H1 (cell line): ENCODE data around the gene CDH10. TPM values are rescaled to one million over a fixed set of nuclear protein-coding genes. Genes with fewer than 3 reads are reported as not detected.

ENCODE experiments used
- CTCF ChIA-PET: fragments of 300-600 bp; sonication (Branson Sonifier 250); formaldehyde crosslinking; loops from one replicate; lab custom pipeline; 2021; ENCODE audit not compliant: partially characterized antibody; lab: Charles Lee
- POLR2A ChIA-PET: fragments of 300-600 bp; sonication (Branson Sonifier 250); formaldehyde crosslinking; loops from one replicate; lab custom pipeline; 2021; ENCODE audit warnings: inconsistent platforms; ENCODE audit not compliant: partially characterized antibody; lab: Charles Lee
- DNase-seq, 2 experiments: peaks; one replicate each; pipeline versions ENCODE4 v3.0.0 to v3.0.0-alpha.2; 2010 to 2022; ENCODE audit warnings: low spot score in 2 of 2, low read depth in 1 of 2, mixed read lengths in 1 of 2
- FAIRE-seq: peaks from 2 replicates; lab custom pipeline; 2011; peaks lifted over from hg19 to GRCh38; lab: Jason Lieb, UNC
- H2AFZ ChIP-seq: 2 replicates; pipeline ENCODE4 v1.8.1; 2012; ENCODE audit warnings: low read length, inconsistent platforms
- H2AK5ac ChIP-seq: 2 replicates; pipeline ENCODE4 v1.6.1; 2013; ENCODE audit warnings: low read depth, low read length
- H2BK120ac ChIP-seq: replicated peaks from 2 replicates; pipeline ENCODE3; 2013; ENCODE audit warnings: low read depth, low read length, inconsistent platforms
- H2BK12ac ChIP-seq: 2 replicates; pipeline ENCODE4 v1.6.1; 2013; ENCODE audit warnings: low read depth, low read length
- H2BK15ac ChIP-seq: 2 replicates; pipeline ENCODE4 v1.6.1; 2013; ENCODE audit warnings: low read length
- H2BK20ac ChIP-seq: 2 replicates; pipeline ENCODE4 v1.6.1; 2013; ENCODE audit warnings: low read length
- H2BK5ac ChIP-seq: 2 replicates; pipeline ENCODE4 v1.6.1; 2013; ENCODE audit warnings: low read depth, low read length
- H3K14ac ChIP-seq: 2 replicates; pipeline ENCODE4 v1.6.1; 2013; ENCODE audit warnings: inconsistent platforms; ENCODE audit not compliant: insufficient read length
- H3K18ac ChIP-seq: 2 replicates; pipeline ENCODE4 v1.6.1; 2013; ENCODE audit warnings: low read length; ENCODE audit errors: extremely low read depth
- H3K23ac ChIP-seq: 2 replicates; pipeline ENCODE4 v1.6.1; 2013; ENCODE audit warnings: inconsistent platforms; ENCODE audit not compliant: insufficient read length
- H3K23me2 ChIP-seq: 2 replicates; pipeline ENCODE4 v1.6.1; 2013; ENCODE audit warnings: low read depth, low read length
- H3K27ac ChIP-seq: 2 replicates; pipeline ENCODE4 v1.6.1; 2011; ENCODE audit warnings: low read depth, low read length, inconsistent platforms
- H3K27me3 ChIP-seq, 4 experiments: replicated peaks in 1 of 4; 1 replicate in 1 of 4; 2 replicates in 3 of 4; pipeline versions ENCODE4 v1.6.1 to v1.8.1; 2011 to 2013; ENCODE audit warnings: low read length in 3 of 4, mild to moderate bottlenecking in 3 of 4, inconsistent platforms in 2 of 4, mixed read lengths in 2 of 4, moderate library complexity in 1 of 4; ENCODE audit not compliant: control insufficient read depth in 3 of 4, insufficient read depth in 3 of 4; ENCODE audit errors: extremely low read depth in 1 of 4
- H3K36me3 ChIP-seq, 4 experiments: 2 replicates each; pipeline versions ENCODE4 v1.6.1 to v1.8.1; 2011 to 2013; ENCODE audit warnings: mild to moderate bottlenecking in 4 of 4, low read length in 3 of 4, moderate library complexity in 2 of 4, control low read depth in 1 of 4, inconsistent platforms in 1 of 4; ENCODE audit not compliant: insufficient read depth in 4 of 4, control insufficient read depth in 2 of 4
- H3K4ac ChIP-seq: replicated peaks from 2 replicates; pipeline ENCODE3; 2013; ENCODE audit warnings: low read length, low read depth, mixed read lengths, inconsistent platforms; ENCODE audit not compliant: insufficient read length
- H3K4me1 ChIP-seq, 4 experiments: replicated peaks in 1 of 4; 1 replicate in 1 of 4; 2 replicates in 3 of 4; pipeline versions ENCODE4 v1.6.1 to v1.8.1; 2011 to 2013; ENCODE audit warnings: low read length in 3 of 4, inconsistent platforms in 2 of 4, mixed read lengths in 1 of 4; ENCODE audit not compliant: insufficient read depth in 4 of 4, control insufficient read depth in 3 of 4
- H3K4me2 ChIP-seq, 2 experiments: 2 replicates each; pipeline versions ENCODE4 v1.6.1 to v1.8.1; 2011 to 2013; ENCODE audit warnings: low read depth in 2 of 2, low read length in 2 of 2, control low read depth in 1 of 2, inconsistent platforms in 1 of 2, mild to moderate bottlenecking in 1 of 2; ENCODE audit not compliant: insufficient read depth in 1 of 2
- H3K4me3 ChIP-seq, 4 experiments: fragments of 200-600, 300-600 bp in 1 of 4; sonication (generic), shearing (Covaris generic), sonication (Bioruptor Twin) in 1 of 4; 2 replicates each; pipeline versions ENCODE4 v1.5.1 to v1.8.1; 2011 to 2016; ENCODE audit warnings: low read length in 4 of 4, low read depth in 3 of 4, control low read depth in 2 of 4, inconsistent platforms in 2 of 4, mild to moderate bottlenecking in 2 of 4, mixed read lengths in 1 of 4, moderate library complexity in 1 of 4; ENCODE audit not compliant: insufficient read depth in 2 of 4; ENCODE audit errors: extremely low read depth in 1 of 4
- H3K56ac ChIP-seq: replicated peaks from 2 replicates; pipeline ENCODE3; 2013; ENCODE audit warnings: low read depth, mild to moderate bottlenecking, mixed read lengths, low read length, inconsistent platforms; ENCODE audit not compliant: insufficient read length
- H3K79me1 ChIP-seq: 2 replicates; pipeline ENCODE4 v1.6.1; 2013; ENCODE audit warnings: low read depth, low read length, control low read depth
- H3K79me2 ChIP-seq, 2 experiments: 2 replicates each; pipeline versions ENCODE4 v1.6.1 to v1.8.1; 2012 to 2013; ENCODE audit warnings: low read length in 2 of 2, mild to moderate bottlenecking in 2 of 2, inconsistent platforms in 1 of 2; ENCODE audit not compliant: insufficient read depth in 2 of 2, control insufficient read depth in 1 of 2
- H3K9ac ChIP-seq, 4 experiments: replicated peaks in 1 of 4; 1 replicate in 1 of 4; 2 replicates in 3 of 4; pipeline versions ENCODE4 v1.6.1 to v1.8.1; 2011 to 2013; ENCODE audit warnings: low read depth in 3 of 4, low read length in 3 of 4, control low read depth in 2 of 4, mild to moderate bottlenecking in 2 of 4, moderate library complexity in 2 of 4, inconsistent platforms in 1 of 4; ENCODE audit errors: extremely low read depth in 1 of 4
- H3K9me3 ChIP-seq, 2 experiments: 2 replicates each; pipeline versions ENCODE4 v1.6.1 to v1.8.1; 2012 to 2013; ENCODE audit warnings: mild to moderate bottlenecking in 2 of 2, moderate library complexity in 2 of 2, control low read depth in 1 of 2, inconsistent platforms in 1 of 2, low read depth in 1 of 2, low read length in 1 of 2, mixed read lengths in 1 of 2; ENCODE audit not compliant: insufficient read depth in 2 of 2
- H4K20me1 ChIP-seq, 2 experiments: replicated peaks in 1 of 2; 2 replicates each; pipeline versions ENCODE3 to v1.8.1; 2011 to 2013; ENCODE audit warnings: inconsistent platforms in 2 of 2, low read length in 2 of 2, mild to moderate bottlenecking in 1 of 2; ENCODE audit not compliant: insufficient read depth in 2 of 2, control insufficient read depth in 1 of 2
- H4K5ac ChIP-seq: 2 replicates; pipeline ENCODE4 v1.6.1; 2013; ENCODE audit warnings: low read length, low read depth, mixed read lengths, inconsistent platforms; ENCODE audit not compliant: insufficient read length
- H4K8ac ChIP-seq: 2 replicates; pipeline ENCODE4 v1.8.0; 2013; ENCODE audit warnings: mild to moderate bottlenecking, moderate library complexity, low read length, inconsistent platforms; ENCODE audit not compliant: insufficient read depth; ENCODE audit errors: extremely low read depth
- H4K91ac ChIP-seq: replicated peaks from 2 replicates; pipeline ENCODE3; 2013; ENCODE audit warnings: low read length, mixed read lengths, inconsistent platforms; ENCODE audit not compliant: insufficient read length
- ASH2L ChIP-seq: fragments of 200-600, 300-600 bp; sonication (generic); IDR thresholded peaks from one replicate; pipeline ENCODE4 v1.7.1; 2017; ENCODE audit warnings: low read length
- BCL11A ChIP-seq, 2 experiments: IDR thresholded peaks; one replicate each; pipeline ENCODE4 v1.6.1; 2011; ENCODE audit warnings: low read depth in 2 of 2, low read length in 2 of 2, mild to moderate bottlenecking in 2 of 2
- BRCA1 ChIP-seq: IDR thresholded peaks from 2 replicates; pipeline ENCODE4 v1.6.1; 2012; ENCODE audit warnings: low read depth, low read length, improper control_type of control experiment
- CTBP2 ChIP-seq: IDR thresholded peaks from 2 replicates; pipeline ENCODE4 v1.7.0; 2011; ENCODE audit warnings: borderline replicate concordance, mild to moderate bottlenecking, moderate library complexity, mixed read lengths, low read length; ENCODE audit not compliant: insufficient read depth, insufficient read length
- JUN ChIP-seq: IDR thresholded peaks from 2 replicates; pipeline ENCODE4 v1.6.1; 2011; ENCODE audit warnings: low read depth, mild to moderate bottlenecking, improper control_type of control experiment, low read length
- KDM4A ChIP-seq: IDR thresholded peaks from one replicate; pipeline ENCODE4 v1.7.1; 2012; ENCODE audit warnings: low read depth, mild to moderate bottlenecking, moderate library complexity, low read length, inconsistent platforms; ENCODE audit not compliant: severe bottlenecking
- KDM5A ChIP-seq: fragments of 200-600 bp; IDR thresholded peaks from 2 replicates; pipeline ENCODE4 v1.7.1; 2012; ENCODE audit warnings: mild to moderate bottlenecking, low read length, inconsistent platforms, mixed read lengths
- NRF1 ChIP-seq: IDR thresholded peaks from 2 replicates; pipeline ENCODE4 v1.6.1; 2011; ENCODE audit warnings: mild to moderate bottlenecking, low read depth, low read length, improper control_type of control experiment
- RAD21 ChIP-seq, 2 experiments: IDR thresholded peaks in 1 of 2; conservative IDR thresholded peaks in 1 of 2; 2 replicates each; pipeline ENCODE4 v1.6.1; 2011; ENCODE audit warnings: low read depth in 2 of 2, low read length in 2 of 2, improper control_type of control experiment in 1 of 2, inconsistent platforms in 1 of 2, mild to moderate bottlenecking in 1 of 2, moderate library complexity in 1 of 2
- RFX5 ChIP-seq: IDR thresholded peaks from 2 replicates; pipeline ENCODE4 v1.6.1; 2011; ENCODE audit warnings: low read depth, low read length, improper control_type of control experiment, borderline replicate concordance
- RXRA ChIP-seq: IDR thresholded peaks from 2 replicates; pipeline ENCODE4 v1.6.1; 2011; ENCODE audit warnings: low read depth, mild to moderate bottlenecking, low read length, moderate library complexity; ENCODE audit not compliant: insufficient read depth
- SIX5 ChIP-seq: IDR thresholded peaks from 2 replicates; pipeline ENCODE4 v1.6.1; 2011; ENCODE audit warnings: mild to moderate bottlenecking, low read depth, low read length
- SP1 ChIP-seq: IDR thresholded peaks from 2 replicates; pipeline ENCODE4 v1.6.1; 2011; ENCODE audit warnings: low read depth, low read length
- SP2 ChIP-seq: IDR thresholded peaks from 2 replicates; pipeline ENCODE4 v1.6.1; 2012; ENCODE audit warnings: mild to moderate bottlenecking, low read length, inconsistent platforms
- TEAD4 ChIP-seq: IDR thresholded peaks from 2 replicates; pipeline ENCODE4 v1.6.1; 2012; ENCODE audit warnings: low read depth, low read length, inconsistent platforms, mixed read lengths
- YY1 ChIP-seq: IDR thresholded peaks from 2 replicates; pipeline ENCODE4 v1.6.1; 2011; ENCODE audit warnings: low read depth, mild to moderate bottlenecking, low read length
- WGBS, 2 experiments: shearing (Covaris generic) in 1 of 2; methylation state at CpG; one replicate each; pipeline versions ENCODE4 v1.1.6 to v1.1.7; 2013 to 2015; ENCODE audit warnings: low lambda C conversion rate in 2 of 2, mixed read lengths in 2 of 2, inconsistent platforms in 1 of 2, low coverage in 1 of 2, missing lambda C conversion rate in 1 of 2; ENCODE audit not compliant: insufficient replicate concordance in 2 of 2, insufficient coverage in 1 of 2, insufficient read length in 1 of 2; ENCODE audit errors: extremely low coverage in 1 of 2, missing lambda C conversion rate in 1 of 2; 5-methylcytosine and 5-hydroxymethylcytosine counted together
- polyA plus RNA-seq, 7 experiments: library from polyadenylated mRNA; depleted of rRNA in 3 of 7; stranded (reverse) in 5 of 7; unstranded in 2 of 7; fragments of >200 nt in 5 of 7; fragments of 200-250 nt in 2 of 7; gene quantifications; 1 replicate in 5 of 7; 2 replicates in 1 of 7; 4 replicates in 1 of 7; pipeline versions ENCODE4 v1.2.1 to v1.2.3, GENCODE V29; 2011 to 2013; ENCODE audit warnings: missing spikeins in 2 of 7, mixed read lengths in 2 of 7
- total RNA-seq: library from RNA; stranded (reverse); fragmentation: NEBNext Ultra II Directional; extraction: Animal tissue kit (Norgen Biotek cat#: 25700); gene quantifications from 2 replicates; pipeline ENCODE4 v1.2.1, GENCODE V29; 2021

CDH10 gene
- total and polyA plus RNA-seq, 2 of the 8 experiments (the other 6 are each of a cell fraction or from before 2014, with no cell fraction given), result 0.11 TPM; not detected in 1

DNA sequence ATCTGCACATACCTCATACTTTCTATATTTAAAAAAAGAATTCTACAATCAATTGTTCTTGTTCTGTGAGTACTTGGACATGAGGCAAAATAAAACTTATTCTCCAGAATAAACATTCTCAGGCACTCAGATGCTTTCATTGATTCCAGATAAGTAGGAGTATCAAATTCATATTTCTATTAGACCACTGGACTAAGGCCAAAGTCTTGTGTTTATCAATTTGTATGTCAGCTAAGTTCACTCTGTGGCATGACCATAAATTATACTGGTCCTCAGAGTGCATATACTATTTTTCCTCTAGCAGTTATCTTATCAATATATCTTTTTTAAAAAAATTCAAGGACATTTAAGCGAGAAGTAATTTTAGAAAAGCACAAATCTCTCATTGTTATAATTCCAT is 28.2 kb downstream of the CDH10 start:
- H3K79me2 ChIP-seq, result no peaks in the 10 kb centered on the region
- H3K9ac ChIP-seq, result no peak overlapping the region
- no peaks in the 10 kb centered on the region for H3K9me3 ChIP-seq
- no peak overlapping the region for H2BK15ac ChIP-seq
- H2AK5ac ChIP-seq, result no peak overlapping the region
- DNase-seq (no peak), FAIRE-seq (no peak)
- ChIA-PET CTCF (no interaction called here), POLR2A (no interaction called here)
- H3K36me3 ChIP-seq, result no peaks in the 10 kb centered on the region
- H3K23ac ChIP-seq, result no peak overlapping the region
- H3K79me1 ChIP-seq, result no peaks in the 10 kb centered on the region
- H2BK120ac ChIP-seq, result no peak overlapping the region
- H4K91ac ChIP-seq, result no peak overlapping the region
- no peak for TF ChIP-seq BRCA1
- TF ChIP-seq BCL11A (IDR thresholded peaks at IDR 0.05; ENCODE audit: low read depth in 2 of 2, low read length in 2 of 2), result no peak
- TF ChIP-seq KDM5A, result no peak
- TF ChIP-seq RXRA, result no peak
- no peak for TF ChIP-seq KDM4A
- TF ChIP-seq NRF1, result no peak
- TF ChIP-seq SP1, result no peak
- no peak for TF ChIP-seq SIX5
- TF ChIP-seq JUN, result no peak
- TF ChIP-seq YY1, result no peak
- no peak for TF ChIP-seq CTBP2
- TF ChIP-seq ASH2L, result no peak
- TF ChIP-seq RFX5, result no peak
- TF ChIP-seq RAD21 (IDR thresholded peaks at IDR 0.05 in 1 of 2, conservative IDR thresholded peaks at IDR 0.05 in 1 of 2; ENCODE audit: low read depth in 2 of 2, low read length in 2 of 2), result no peak
- no peak for TF ChIP-seq TEAD4
- TF ChIP-seq SP2, result no peak
- no peaks in the 10 kb centered on the region for H3K27me3 ChIP-seq
- no peak overlapping the region for H2AFZ ChIP-seq
- H2BK20ac ChIP-seq, result no peak overlapping the region
- H3K18ac ChIP-seq, result no peak overlapping the region
- no peak overlapping the region for H4K8ac ChIP-seq
- H3K4ac ChIP-seq, result no peak overlapping the region
- no peak overlapping the region for H3K27ac ChIP-seq
- H3K23me2 ChIP-seq, result no peaks in the 10 kb centered on the region
- 95% methylated on average over 1 of the region's 1 CpG; no CpG with 5 or more reads in 1 of the 2 experiments for WGBS, 2 experiments
- H3K4me1 ChIP-seq, result no peaks in the 10 kb centered on the region
- H2BK12ac ChIP-seq, result no peak overlapping the region
- no peaks in the 10 kb centered on the region for H4K20me1 ChIP-seq
- H3K56ac ChIP-seq, result no peak overlapping the region
- no peak overlapping the region for H4K5ac ChIP-seq
- no peak overlapping the region for H3K14ac ChIP-seq
- H3K4me2 ChIP-seq, result no peak overlapping the region
- no peak overlapping the region for H3K4me3 ChIP-seq
- H2BK5ac ChIP-seq, result no peak overlapping the region
